Measurements from ENCODE around the gene ZNF554. TPM values are rescaled to one million over a fixed set of nuclear protein-coding genes. Genes with fewer than 3 reads are reported as not detected.

ZNF554 gene
- total and polyA plus RNA-seq, 4 donors, result 0.38 to 6.1 (median 3.9) TPM

GRCh38 chr19:2810141-2811091 lies 9.3 kb upstream of the ZNF554 start:
- no peaks in the 10 kb centered on the region for H3K36me3 ChIP-seq (ENCODE audit: control insufficient read depth in 1 of 2, insufficient read depth in 2 of 2, low read length in 1 of 2)

DNA sequence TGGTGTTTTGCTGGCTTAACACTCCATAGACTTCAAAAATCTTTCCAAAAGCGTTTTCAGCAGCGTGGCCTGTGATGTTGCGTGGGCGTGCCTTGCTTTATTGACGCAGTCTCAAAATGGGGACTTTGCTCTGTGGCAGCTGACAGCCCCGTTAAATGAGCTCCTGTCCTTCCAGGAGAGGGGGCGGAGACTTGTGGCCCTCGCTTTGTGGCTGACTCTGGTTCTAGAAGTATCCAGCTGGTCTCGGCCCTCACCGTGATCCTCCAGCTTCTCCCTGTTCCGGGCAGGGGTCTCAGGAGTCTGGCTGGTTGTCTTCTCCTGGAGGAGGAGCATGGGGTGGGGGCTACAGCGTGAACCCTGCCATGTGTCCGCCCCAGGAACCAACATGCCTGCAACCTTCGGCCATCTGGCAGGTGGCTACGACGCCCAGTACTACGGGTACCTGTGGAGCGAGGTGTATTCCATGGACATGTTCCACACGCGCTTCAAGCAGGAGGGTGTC lies 8.4 kb upstream of the ZNF554 start:
- Histone ChIP-seq H3K9me3 (ENCODE audit: control insufficient read depth, low read length) (no peaks in the 10 kb centered on the region), H3K27me3 (ENCODE audit: control insufficient read depth in 1 of 2, insufficient read depth in 2 of 2, low read length in 1 of 2) (no peaks in the 10 kb centered on the region), H3K4me1 (ENCODE audit: control insufficient read depth in 1 of 2, insufficient read depth in 2 of 2, low read length in 2 of 2) (no peaks in the 10 kb centered on the region), H3K4me3 (ENCODE audit: low read length in 2 of 2) (no peak overlapping the region), H3K36me3 (ENCODE audit: control insufficient read depth in 1 of 2, insufficient read depth in 2 of 2, low read length in 1 of 2) (no peaks in the 10 kb centered on the region), H3K27ac (ENCODE audit: low read depth in 1 of 2, low read length in 2 of 2) (no peak overlapping the region)
- ATAC-seq (ENCODE audit: low FRiP score), result no peak
- WGBS, 2 donors, result 93 to 94% methylated on average over 20 of the region's 20 CpGs
- intact Hi-C loops (cut with DNase I), result no loop called here
- DNase-seq, result no peak

More at GRCh38 chr19:2810141-2811091, 9.3 kb upstream of the ZNF554 start:
- no peaks in the 10 kb centered on the region for H3K9me3 ChIP-seq (ENCODE audit: control insufficient read depth, low read length)
- no peak overlapping the region for H3K4me3 ChIP-seq (ENCODE audit: low read length in 2 of 2)
- H3K27ac ChIP-seq (ENCODE audit: low read depth in 1 of 2, low read length in 2 of 2), result no peak overlapping the region
- 94 to 96% methylated on average over 50 to 58 of the region's 58 CpGs for WGBS, 2 donors
- intact Hi-C loops (cut with DNase I), result no loop called here
- ATAC-seq (ENCODE audit: low FRiP score) (no peak), DNase-seq (no peak)
- H3K27me3 ChIP-seq (ENCODE audit: control insufficient read depth in 1 of 2, insufficient read depth in 2 of 2, low read length in 1 of 2), result no peaks in the 10 kb centered on the region
- H3K4me1 ChIP-seq (ENCODE audit: control insufficient read depth in 1 of 2, insufficient read depth in 2 of 2, low read length in 2 of 2), result no peaks in the 10 kb centered on the region

DNA sequence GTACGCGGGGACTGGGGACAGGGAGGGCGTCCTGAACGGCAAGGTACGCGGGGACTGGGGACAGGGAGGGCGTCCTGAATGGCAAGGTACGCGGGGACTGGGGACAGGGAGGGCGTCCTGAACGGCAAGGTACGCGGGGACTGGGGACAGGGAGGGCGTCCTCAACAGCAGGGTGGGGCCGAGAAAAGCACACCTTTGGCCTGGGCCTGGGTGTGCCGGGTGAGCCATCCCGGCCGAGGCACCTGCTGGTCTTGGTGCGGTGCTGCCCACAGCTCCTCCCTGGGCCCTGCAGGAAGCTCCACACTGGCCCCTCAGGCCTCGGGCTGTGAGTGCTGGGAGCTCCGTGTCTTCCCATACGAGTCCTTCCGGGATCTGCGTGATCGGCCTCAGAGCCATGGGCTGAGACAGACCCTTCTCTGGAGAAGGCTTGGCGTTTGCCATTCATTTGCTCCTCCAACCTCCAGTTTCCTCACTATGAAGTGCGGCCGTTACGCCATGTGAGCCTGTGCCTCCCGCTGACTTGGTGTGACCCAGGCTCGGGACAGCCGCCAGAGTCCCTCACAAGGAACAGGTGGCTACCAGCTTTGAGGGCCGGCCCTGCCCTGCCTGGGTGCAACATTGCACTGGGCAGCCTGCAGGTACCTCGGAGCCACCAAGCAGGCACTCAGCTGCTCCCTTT lies 7.8 kb upstream of the ZNF554 start:
- Histone ChIP-seq H3K9me3 (ENCODE audit: control insufficient read depth, low read length) (no peaks in the 10 kb centered on the region), H3K4me1 (ENCODE audit: control insufficient read depth in 1 of 2, insufficient read depth in 2 of 2, low read length in 2 of 2) (no peaks in the 10 kb centered on the region), H3K27me3 (ENCODE audit: control insufficient read depth in 1 of 2, insufficient read depth in 2 of 2, low read length in 1 of 2) (no peaks in the 10 kb centered on the region), H3K27ac (ENCODE audit: low read depth in 1 of 2, low read length in 2 of 2) (no peak overlapping the region), H3K4me3 (ENCODE audit: low read length in 2 of 2) (no peak overlapping the region), H3K36me3 (ENCODE audit: control insufficient read depth in 1 of 2, insufficient read depth in 2 of 2, low read length in 1 of 2) (no peaks in the 10 kb centered on the region)
- DNase-seq (no peak), ATAC-seq (ENCODE audit: low FRiP score) (no peak)
- WGBS, 2 donors, result 91 to 93% methylated on average over 32 to 34 of the region's 34 CpGs
- intact Hi-C loops (cut with DNase I), result no loop called here

DNA sequence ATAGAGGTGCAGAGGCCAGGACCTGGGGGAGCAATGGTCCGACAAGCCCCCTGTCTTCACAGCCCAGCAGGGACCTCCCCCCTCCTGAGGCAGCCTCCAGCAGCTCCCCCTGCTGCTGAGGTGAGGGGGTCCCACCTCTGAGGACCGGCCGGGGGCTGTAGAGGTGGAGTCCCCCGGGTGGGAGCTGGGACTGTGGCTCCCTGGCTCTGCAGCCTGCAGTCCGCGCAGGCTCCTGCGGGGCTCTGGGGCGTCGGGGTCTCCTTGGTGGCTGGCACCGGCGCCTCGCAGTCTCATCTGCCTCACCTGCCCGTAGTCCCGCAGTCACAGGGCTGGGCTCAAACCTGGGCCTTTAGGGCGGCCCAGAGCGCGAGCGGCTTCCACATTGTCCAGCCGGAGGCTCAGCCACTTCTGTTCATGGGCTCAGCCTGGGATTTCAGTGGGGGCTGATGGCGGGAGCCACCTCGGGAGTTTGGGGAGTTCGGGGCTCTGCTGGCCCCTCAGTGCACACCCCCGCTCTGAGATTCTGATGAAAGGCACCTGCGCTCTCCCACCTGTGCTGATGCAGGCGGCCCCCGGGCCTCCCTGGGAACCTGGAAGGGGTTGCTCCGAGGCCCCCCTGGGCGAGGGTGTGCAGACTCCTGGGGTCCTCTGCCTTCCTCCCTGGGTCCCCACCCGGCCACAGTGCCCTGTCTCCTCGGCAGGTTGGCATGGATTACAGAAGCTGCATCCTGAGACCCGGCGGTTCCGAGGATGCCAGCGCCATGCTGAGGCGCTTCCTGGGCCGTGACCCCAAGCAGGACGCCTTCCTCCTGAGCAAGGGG lies 7.0 kb upstream of the ZNF554 start:
- ATAC-seq (ENCODE audit: low FRiP score), result no peak
- Histone ChIP-seq H3K36me3 (ENCODE audit: control insufficient read depth in 1 of 2, insufficient read depth in 2 of 2, low read length in 1 of 2) (no peaks in the 10 kb centered on the region), H3K27me3 (ENCODE audit: control insufficient read depth in 1 of 2, insufficient read depth in 2 of 2, low read length in 1 of 2) (no peaks in the 10 kb centered on the region), H3K27ac (ENCODE audit: low read depth in 1 of 2, low read length in 2 of 2) (no peak overlapping the region), H3K9me3 (ENCODE audit: control insufficient read depth, low read length) (no peaks in the 10 kb centered on the region), H3K4me3 (ENCODE audit: low read length in 2 of 2) (no peak overlapping the region), H3K4me1 (ENCODE audit: control insufficient read depth in 1 of 2, insufficient read depth in 2 of 2, low read length in 2 of 2) (no peaks in the 10 kb centered on the region)
- no peak for DNase-seq
- 94 to 95% methylated on average over 35 to 37 of the region's 37 CpGs for WGBS, 2 donors
- intact Hi-C loops (cut with DNase I), result no loop called here

DNA sequence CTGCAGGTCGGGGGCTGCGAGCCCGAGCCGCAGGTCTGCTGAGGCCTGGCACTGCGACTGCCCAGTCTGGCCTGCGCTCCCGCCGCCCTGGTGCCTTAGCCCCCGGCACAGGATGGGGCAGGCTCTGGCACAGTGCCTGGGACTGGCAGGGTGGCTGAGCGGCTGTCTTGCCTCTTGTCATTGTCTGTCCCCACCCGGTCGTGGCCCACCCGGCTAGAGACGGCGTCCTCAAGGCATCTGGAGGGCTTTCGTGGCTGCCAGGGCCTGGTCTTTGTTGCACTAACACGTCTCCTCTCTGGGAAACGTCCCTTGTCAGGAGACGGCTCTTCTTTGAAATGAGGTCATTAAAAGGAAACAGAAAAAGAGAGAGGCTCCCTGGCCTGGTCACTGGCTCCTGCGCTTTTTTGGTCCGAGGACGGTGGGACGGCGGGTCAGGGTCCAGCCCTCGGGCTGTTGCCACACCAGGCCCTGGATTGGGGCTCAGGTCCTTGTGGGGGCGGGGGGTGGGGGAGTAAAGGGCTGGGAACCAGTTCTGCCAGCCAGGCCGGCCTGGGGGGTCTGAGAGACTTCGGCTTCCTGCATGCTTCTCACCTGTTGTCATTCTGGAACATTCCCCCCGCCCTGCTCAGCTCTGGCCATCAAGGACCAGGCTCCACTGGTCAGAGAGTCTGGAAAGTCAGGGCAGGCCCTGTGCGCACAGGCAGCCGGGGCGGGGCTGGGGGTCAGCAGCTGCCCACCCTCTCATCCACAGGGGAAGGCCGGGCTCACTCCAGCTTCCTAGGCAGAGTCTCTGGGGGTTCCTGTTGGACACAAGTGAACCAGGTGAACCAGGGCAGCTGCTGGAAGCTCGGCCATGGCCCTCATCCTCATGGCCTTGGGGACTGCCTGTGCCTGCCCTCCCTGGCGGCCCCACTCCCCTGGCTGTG lies 6.2 kb upstream of the ZNF554 start:
- Histone ChIP-seq H3K4me3 (ENCODE audit: low read length in 2 of 2) (no peak overlapping the region), H3K4me1 (ENCODE audit: control insufficient read depth in 1 of 2, insufficient read depth in 2 of 2, low read length in 2 of 2) (no peaks in the 10 kb centered on the region), H3K36me3 (ENCODE audit: control insufficient read depth in 1 of 2, insufficient read depth in 2 of 2, low read length in 1 of 2) (no peaks in the 10 kb centered on the region), H3K27me3 (ENCODE audit: control insufficient read depth in 1 of 2, insufficient read depth in 2 of 2, low read length in 1 of 2) (no peaks in the 10 kb centered on the region), H3K27ac (ENCODE audit: low read depth in 1 of 2, low read length in 2 of 2) (no peak overlapping the region), H3K9me3 (ENCODE audit: control insufficient read depth, low read length) (no peaks in the 10 kb centered on the region)
- DNase-seq (no peak), ATAC-seq (ENCODE audit: low FRiP score) (no peak)
- intact Hi-C loops (cut with DNase I), result no loop called here
- WGBS, 2 donors, result 88 to 89% methylated on average over 35 of the region's 35 CpGs

- no peak for DNase-seq
- Histone ChIP-seq H3K27ac (ENCODE audit: low read depth in 1 of 2, low read length in 2 of 2) (no peak overlapping the region), H3K27me3 (ENCODE audit: control insufficient read depth in 1 of 2, insufficient read depth in 2 of 2, low read length in 1 of 2) (no peaks in the 10 kb centered on the region), H3K9me3 (ENCODE audit: control insufficient read depth, low read length) (no peaks in the 10 kb centered on the region), H3K4me1 (ENCODE audit: control insufficient read depth in 1 of 2, insufficient read depth in 2 of 2, low read length in 2 of 2) (no peaks in the 10 kb centered on the region), H3K4me3 (ENCODE audit: low read length in 2 of 2) (no peak overlapping the region), H3K36me3 (ENCODE audit: control insufficient read depth in 1 of 2, insufficient read depth in 2 of 2, low read length in 1 of 2) (no peaks in the 10 kb centered on the region)
- WGBS, 2 donors, result 92 to 94% methylated on average over 11 of the region's 11 CpGs
- intact Hi-C loops (cut with DNase I), result no loop called here
- no peak for ATAC-seq (ENCODE audit: low FRiP score)
Measured at GRCh38 chr19:2814426-2814825, 5.2 kb upstream of the ZNF554 start.

DNA sequence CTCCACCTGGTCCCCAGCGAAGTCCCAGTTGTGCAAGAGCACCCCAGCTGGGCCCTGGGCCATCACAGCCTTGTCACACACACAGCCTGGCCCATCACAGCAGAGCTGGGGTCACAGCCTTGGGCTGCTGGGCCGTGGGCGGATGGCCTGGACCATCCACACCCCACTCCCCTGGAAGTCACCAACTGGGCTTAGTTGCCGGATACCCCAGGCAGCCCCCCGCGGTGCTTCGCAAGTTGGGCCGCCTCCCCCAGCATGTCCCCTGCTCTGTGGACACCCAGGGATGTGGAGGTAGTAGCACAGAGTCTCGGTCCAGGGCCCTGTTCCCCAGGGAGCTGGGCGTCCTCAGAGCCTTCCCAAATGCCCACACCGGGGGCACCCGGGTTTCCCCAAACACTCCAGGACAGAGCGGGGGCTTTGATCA lies 4.5 kb upstream of the ZNF554 start:
- Histone ChIP-seq H3K9me3 (ENCODE audit: control insufficient read depth, low read length) (no peaks in the 10 kb centered on the region), H3K4me1 (ENCODE audit: control insufficient read depth in 1 of 2, insufficient read depth in 2 of 2, low read length in 2 of 2) (no peaks in the 10 kb centered on the region), H3K36me3 (ENCODE audit: control insufficient read depth in 1 of 2, insufficient read depth in 2 of 2, low read length in 1 of 2) (no peaks in the 10 kb centered on the region), H3K27ac (ENCODE audit: low read depth in 1 of 2, low read length in 2 of 2) (no peak overlapping the region), H3K27me3 (ENCODE audit: control insufficient read depth in 1 of 2, insufficient read depth in 2 of 2, low read length in 1 of 2) (no peaks in the 10 kb centered on the region), H3K4me3 (ENCODE audit: low read length in 2 of 2) (no peak overlapping the region)
- WGBS, 2 donors, result 86 to 91% methylated on average over 13 of the region's 13 CpGs
- DNase-seq (no peak), ATAC-seq (ENCODE audit: low FRiP score) (no peak)
- intact Hi-C loops (cut with DNase I), result no loop called here

Measured in aorta (tissue), 5 donors.